ENCODE data around the gene ACP2. TPM values are rescaled to one million over a fixed set of nuclear protein-coding genes. Genes with fewer than 3 reads are reported as not detected.

ACP2 gene
- polyA plus RNA-seq, 2 of the 4 experiments (the other 2 are of a cell fraction) = 13.6 to 19.7 TPM

DNA sequence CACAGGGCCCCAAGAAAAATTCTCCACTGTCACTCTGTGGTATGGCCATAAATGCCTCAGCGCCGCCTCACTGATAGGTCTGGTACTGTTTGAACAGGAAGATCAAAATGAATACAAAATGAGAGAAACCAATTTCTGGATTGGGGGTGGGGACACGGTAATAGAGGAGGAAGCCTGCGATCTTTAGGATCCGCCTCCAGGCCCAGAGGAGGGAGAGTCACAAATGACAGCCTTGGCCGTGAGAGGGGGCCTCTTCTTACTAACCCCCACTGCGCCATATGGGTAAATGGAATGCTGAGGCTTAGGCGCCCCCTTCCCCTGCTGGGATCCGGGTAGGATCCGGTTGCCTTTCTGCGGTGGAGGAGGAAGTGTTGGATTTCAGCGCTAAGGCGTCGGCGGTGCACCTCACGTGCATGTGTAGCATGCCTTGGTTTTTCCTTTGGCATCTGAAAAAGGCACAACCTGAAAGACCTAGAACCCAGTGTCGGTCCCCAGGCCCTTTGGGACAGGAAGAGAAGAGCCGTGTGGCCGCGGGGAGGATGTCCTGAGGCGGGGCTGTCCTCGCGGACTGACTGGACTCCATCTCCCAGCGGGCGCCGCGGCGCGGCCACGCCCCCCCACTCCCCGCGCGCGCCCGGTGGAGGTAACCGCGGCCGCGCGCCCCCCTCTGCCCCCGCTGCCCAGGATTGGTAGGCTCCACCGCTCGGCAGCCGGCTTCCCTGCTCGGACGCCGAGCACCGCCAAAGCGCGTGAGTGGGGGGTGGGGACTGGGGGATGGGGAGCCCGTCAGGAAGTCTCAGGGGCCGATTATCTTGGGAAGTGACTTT, 20.6 kb upstream of the ACP2 start (continued):
- TF ChIP-seq, protein P1, sequence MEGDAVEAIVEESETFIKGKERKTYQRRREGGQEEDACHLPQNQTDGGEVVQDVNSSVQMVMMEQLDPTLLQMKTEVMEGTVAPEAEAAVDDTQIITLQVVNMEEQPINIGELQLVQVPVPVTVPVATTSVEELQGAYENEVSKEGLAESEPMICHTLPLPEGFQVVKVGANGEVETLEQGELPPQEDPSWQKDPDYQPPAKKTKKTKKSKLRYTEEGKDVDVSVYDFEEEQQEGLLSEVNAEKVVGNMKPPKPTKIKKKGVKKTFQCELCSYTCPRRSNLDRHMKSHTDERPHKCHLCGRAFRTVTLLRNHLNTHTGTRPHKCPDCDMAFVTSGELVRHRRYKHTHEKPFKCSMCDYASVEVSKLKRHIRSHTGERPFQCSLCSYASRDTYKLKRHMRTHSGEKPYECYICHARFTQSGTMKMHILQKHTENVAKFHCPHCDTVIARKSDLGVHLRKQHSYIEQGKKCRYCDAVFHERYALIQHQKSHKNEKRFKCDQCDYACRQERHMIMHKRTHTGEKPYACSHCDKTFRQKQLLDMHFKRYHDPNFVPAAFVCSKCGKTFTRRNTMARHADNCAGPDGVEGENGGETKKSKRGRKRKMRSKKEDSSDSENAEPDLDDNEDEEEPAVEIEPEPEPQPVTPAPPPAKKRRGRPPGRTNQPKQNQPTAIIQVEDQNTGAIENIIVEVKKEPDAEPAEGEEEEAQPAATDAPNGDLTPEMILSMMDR (IDR thresholded peaks at IDR 0.05) = no peak; the same call in 2 of the 3 replicates
- TF ChIP-seq EHMT2 (IDR thresholded peaks at IDR 0.05; ENCODE audit: low read depth) (no peak), PHF8 (IDR thresholded peaks at IDR 0.05; ENCODE audit: borderline replicate concordance, low read depth) (no peak), RNF2 (IDR thresholded peaks at IDR 0.05; ENCODE audit: borderline replicate concordance, low read depth) (no peak), MYC (IDR thresholded peaks at IDR 0.05; ENCODE audit: borderline replicate concordance, low read length) (no peak), BHLHE40 (IDR thresholded peaks at IDR 0.05; ENCODE audit: low read depth, low read length) (peak; percentile 46; the same call in 1 of the 2 replicates), HEYL (CRISPR knock-in tag; IDR thresholded peaks at IDR 0.05) (0 out of 2 replicates have a peak, but pooled peaks have one; percentile 57), ZNF302 (CRISPR knock-in tag; IDR thresholded peaks at IDR 0.05) (no peak), SMC3 (IDR thresholded peaks at IDR 0.05) (no peak), GATA3 (IDR thresholded peaks at IDR 0.05; ENCODE audit: borderline replicate concordance) (no peak), ESRRA (IDR thresholded peaks at IDR 0.05; ENCODE audit: borderline replicate concordance, low read length) (no peak), HOXB5 (CRISPR knock-in tag; IDR thresholded peaks at IDR 0.05) (no peak), NPAS2 (CRISPR knock-in tag; IDR thresholded peaks at IDR 0.05; ENCODE audit: borderline replicate concordance) (0 out of 2 replicates have a peak, but pooled peaks have one; percentile 14), ZC3H11A (IDR thresholded peaks at IDR 0.05) (no peak), JUNB (IDR thresholded peaks at IDR 0.05) (no peak), POLR2A (IDR thresholded peaks at IDR 0.05; ENCODE audit: low read length) (peak; percentile 55), RAD21 (conservative IDR thresholded peaks at IDR 0.05 in 1 of 2, IDR thresholded peaks at IDR 0.05 in 1 of 2) (peak in 1 of 2 experiments; percentile 8; a peak in 1 of 5 replicates), CHD4 (IDR thresholded peaks at IDR 0.05; ENCODE audit: borderline replicate concordance) (no peak), HDAC2 (IDR thresholded peaks at IDR 0.05) (no peak), EHF (CRISPR knock-in tag; IDR thresholded peaks at IDR 0.05) (0 out of 2 replicates have a peak, but pooled peaks have one; percentile 14), RCOR1 (IDR thresholded peaks at IDR 0.05; ENCODE audit: low read depth, low read length) (no peak)
- TF ChIP-seq, protein P2, sequence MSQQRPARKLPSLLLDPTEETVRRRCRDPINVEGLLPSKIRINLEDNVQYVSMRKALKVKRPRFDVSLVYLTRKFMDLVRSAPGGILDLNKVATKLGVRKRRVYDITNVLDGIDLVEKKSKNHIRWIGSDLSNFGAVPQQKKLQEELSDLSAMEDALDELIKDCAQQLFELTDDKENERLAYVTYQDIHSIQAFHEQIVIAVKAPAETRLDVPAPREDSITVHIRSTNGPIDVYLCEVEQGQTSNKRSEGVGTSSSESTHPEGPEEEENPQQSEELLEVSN (IDR thresholded peaks at IDR 0.05; ENCODE audit: borderline replicate concordance, low read depth) = peak; percentile 89
- TF ChIP-seq, protein P3, sequence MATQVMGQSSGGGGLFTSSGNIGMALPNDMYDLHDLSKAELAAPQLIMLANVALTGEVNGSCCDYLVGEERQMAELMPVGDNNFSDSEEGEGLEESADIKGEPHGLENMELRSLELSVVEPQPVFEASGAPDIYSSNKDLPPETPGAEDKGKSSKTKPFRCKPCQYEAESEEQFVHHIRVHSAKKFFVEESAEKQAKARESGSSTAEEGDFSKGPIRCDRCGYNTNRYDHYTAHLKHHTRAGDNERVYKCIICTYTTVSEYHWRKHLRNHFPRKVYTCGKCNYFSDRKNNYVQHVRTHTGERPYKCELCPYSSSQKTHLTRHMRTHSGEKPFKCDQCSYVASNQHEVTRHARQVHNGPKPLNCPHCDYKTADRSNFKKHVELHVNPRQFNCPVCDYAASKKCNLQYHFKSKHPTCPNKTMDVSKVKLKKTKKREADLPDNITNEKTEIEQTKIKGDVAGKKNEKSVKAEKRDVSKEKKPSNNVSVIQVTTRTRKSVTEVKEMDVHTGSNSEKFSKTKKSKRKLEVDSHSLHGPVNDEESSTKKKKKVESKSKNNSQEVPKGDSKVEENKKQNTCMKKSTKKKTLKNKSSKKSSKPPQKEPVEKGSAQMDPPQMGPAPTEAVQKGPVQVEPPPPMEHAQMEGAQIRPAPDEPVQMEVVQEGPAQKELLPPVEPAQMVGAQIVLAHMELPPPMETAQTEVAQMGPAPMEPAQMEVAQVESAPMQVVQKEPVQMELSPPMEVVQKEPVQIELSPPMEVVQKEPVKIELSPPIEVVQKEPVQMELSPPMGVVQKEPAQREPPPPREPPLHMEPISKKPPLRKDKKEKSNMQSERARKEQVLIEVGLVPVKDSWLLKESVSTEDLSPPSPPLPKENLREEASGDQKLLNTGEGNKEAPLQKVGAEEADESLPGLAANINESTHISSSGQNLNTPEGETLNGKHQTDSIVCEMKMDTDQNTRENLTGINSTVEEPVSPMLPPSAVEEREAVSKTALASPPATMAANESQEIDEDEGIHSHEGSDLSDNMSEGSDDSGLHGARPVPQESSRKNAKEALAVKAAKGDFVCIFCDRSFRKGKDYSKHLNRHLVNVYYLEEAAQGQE (IDR thresholded peaks at IDR 0.05) = no peak
- TF ChIP-seq, protein P4, sequence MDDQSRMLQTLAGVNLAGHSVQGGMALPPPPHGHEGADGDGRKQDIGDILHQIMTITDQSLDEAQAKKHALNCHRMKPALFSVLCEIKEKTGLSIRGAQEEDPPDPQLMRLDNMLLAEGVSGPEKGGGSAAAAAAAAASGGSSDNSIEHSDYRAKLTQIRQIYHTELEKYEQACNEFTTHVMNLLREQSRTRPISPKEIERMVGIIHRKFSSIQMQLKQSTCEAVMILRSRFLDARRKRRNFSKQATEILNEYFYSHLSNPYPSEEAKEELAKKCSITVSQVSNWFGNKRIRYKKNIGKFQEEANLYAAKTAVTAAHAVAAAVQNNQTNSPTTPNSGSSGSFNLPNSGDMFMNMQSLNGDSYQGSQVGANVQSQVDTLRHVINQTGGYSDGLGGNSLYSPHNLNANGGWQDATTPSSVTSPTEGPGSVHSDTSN (IDR thresholded peaks at IDR 0.05) = no peak
- TF ChIP-seq, protein P5, sequence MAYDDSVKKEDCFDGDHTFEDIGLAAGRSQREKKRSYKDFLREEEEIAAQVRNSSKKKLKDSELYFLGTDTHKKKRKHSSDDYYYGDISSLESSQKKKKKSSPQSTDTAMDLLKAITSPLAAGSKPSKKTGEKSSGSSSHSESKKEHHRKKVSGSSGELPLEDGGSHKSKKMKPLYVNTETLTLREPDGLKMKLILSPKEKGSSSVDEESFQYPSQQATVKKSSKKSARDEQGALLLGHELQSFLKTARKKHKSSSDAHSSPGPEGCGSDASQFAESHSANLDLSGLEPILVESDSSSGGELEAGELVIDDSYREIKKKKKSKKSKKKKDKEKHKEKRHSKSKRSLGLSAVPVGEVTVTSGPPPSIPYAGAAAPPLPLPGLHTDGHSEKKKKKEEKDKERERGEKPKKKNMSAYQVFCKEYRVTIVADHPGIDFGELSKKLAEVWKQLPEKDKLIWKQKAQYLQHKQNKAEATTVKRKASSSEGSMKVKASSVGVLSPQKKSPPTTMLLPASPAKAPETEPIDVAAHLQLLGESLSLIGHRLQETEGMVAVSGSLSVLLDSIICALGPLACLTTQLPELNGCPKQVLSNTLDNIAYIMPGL (CRISPR knock-in tag; IDR thresholded peaks at IDR 0.05; ENCODE audit: borderline replicate concordance) = peak; percentile 63; the same call in 1 of the 2 replicates
- TF ChIP-seq, protein P6, sequence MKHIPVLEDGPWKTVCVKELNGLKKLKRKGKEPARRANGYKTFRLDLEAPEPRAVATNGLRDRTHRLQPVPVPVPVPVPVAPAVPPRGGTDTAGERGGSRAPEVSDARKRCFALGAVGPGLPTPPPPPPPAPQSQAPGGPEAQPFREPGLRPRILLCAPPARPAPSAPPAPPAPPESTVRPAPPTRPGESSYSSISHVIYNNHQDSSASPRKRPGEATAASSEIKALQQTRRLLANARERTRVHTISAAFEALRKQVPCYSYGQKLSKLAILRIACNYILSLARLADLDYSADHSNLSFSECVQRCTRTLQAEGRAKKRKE (CRISPR knock-in tag; IDR thresholded peaks at IDR 0.05; ENCODE audit: low read depth) = 0 out of 2 replicates have a peak, but pooled peaks have one; percentile 26

All from A549 (cell line).